ENCODE measurements around the gene GTF3C2. TPM values are rescaled to one million over a fixed set of nuclear protein-coding genes. Genes with fewer than 3 reads are reported as not detected.

Gene GTF3C2, protein sequence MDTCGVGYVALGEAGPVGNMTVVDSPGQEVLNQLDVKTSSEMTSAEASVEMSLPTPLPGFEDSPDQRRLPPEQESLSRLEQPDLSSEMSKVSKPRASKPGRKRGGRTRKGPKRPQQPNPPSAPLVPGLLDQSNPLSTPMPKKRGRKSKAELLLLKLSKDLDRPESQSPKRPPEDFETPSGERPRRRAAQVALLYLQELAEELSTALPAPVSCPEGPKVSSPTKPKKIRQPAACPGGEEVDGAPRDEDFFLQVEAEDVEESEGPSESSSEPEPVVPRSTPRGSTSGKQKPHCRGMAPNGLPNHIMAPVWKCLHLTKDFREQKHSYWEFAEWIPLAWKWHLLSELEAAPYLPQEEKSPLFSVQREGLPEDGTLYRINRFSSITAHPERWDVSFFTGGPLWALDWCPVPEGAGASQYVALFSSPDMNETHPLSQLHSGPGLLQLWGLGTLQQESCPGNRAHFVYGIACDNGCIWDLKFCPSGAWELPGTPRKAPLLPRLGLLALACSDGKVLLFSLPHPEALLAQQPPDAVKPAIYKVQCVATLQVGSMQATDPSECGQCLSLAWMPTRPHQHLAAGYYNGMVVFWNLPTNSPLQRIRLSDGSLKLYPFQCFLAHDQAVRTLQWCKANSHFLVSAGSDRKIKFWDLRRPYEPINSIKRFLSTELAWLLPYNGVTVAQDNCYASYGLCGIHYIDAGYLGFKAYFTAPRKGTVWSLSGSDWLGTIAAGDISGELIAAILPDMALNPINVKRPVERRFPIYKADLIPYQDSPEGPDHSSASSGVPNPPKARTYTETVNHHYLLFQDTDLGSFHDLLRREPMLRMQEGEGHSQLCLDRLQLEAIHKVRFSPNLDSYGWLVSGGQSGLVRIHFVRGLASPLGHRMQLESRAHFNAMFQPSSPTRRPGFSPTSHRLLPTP
- 13.7 and 23.5 TPM in 2 replicates for total RNA-seq

DNA sequence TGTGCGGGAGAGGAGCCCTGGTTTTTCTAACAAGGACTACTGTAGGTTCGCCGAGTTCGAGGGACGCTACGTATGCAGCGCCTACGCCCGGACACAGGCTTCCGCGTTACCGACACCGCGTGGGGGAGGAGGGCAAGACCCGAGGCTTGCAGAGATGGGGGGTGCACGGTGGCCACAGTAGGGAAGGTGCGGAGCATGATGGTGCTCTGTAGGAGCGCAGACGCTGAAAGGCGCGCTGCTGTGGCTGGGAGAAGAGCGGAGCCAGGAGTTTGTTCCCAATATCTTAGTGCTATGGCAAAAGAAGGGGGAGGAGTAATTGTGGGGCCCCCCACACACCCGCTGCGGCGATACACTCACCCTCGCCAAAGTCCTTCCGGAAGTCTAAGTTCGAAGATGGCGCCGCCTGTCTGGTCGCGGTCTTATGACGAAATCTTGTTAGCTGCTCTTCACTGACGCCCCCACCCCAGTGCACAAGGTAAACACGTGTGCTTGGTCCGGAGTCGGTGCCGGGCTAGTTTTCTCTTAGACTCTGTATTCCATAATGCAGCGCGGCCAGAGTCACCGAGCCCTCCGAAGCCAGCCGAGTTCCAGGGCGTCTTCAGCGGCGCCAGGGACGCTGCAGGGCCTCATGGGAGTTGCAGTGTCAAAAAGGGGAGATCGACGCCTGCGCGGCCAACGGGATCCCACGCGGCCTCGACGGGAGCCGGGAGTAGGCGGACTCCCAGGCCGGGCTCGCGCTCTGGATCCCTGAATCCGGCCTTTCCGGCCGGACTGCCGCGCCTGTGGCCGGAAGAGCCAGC, at the start of gene GTF3C2:
TSS of gene GTF3C2 (minus strand) at position 383 of the 800 bp plus-strand sequence. CDS start 13,210 bp downstream, outside the sequence.

DNA sequence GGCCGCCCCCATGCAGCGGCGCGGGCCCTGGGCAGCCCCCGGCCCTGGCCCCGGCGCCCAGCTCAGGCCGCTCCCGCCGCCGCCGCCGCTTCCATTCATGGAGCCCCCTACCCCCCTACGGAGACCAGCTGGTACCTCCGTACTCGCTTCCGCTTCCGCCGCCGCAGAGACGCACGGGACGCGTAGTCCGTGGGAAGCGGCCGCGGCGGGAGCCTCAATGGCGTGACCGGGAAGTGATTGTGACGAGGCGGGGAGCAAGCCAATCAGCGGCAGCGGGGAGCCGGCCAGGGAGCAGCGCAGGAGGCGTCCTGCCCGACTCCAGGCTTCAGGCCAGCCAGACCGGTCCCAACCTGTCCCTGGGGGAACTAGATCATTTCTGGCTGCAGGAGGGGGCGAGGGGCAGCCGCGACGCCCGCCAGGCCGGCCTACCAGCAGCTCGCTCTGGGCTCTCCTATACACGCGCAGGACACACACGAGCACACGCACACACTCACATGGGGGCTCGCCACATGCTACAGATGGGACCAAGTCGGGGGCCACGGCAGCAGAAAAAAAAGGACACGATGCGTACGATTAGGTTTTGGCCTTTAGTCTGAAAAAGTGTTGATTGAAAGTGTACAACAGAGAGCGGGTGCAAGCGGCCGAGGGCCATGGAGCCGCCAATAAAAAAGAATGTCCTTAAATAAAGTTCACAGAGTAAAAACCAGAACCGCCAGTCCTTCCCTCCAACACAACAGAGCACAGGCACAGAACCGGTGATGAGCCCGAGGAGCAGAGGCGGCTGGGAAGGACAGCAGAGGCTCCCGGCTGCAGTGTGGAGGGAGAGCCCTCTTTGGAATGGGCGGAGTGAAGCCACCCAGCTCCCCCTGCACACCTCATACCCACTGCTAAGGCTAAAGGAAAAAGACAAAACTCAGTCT, 24.3 kb upstream of the GTF3C2 start, which contains the start of gene ZNF513:
TSS of gene ZNF513 (minus strand) at position 109 of the 920 bp plus-strand sequence. CDS start 208 bp downstream, outside the sequence.

DNA sequence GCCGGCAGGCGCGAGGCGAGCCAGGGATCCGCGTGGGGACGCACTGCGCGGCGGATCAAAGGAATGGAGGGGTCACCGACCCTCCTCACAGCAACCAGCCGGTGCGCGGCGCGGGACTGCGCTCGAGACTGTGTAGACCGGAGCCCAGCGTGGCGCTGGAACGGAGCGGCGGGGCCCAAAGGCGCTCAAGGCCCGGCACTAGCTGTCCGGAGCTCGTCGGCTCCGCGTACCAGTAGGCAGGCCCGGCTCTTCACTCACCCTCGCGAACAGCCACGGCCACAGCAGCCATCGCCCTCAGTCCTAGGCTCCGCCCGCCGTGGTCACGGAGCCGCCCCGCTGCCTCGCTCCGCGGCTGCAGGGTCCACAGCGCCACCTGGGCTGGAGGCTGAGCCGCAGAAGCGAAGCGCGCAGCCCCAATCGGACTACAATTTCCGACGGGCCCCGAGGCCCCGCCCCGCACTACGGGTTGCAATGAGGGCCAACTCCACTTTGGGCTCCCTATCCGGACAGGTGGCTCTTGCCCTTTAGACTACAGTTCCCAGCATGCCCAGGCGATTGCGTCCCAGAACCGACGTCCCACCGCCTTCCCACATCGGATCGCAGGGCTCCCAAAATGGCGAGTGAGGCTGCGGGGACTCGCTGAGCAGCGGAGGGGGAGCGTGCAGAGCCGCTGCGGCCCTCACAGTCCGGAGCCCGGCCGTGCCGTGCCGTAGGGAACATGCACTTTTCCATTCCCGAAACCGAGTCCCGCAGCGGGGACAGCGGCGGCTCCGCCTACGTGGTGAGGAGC, 13.7 kb upstream of the GTF3C2 start, which contains the start of the genes EIF2B4 and SNX17:
TSS of gene EIF2B4 (minus strand) at position 313 of the 790 bp plus-strand sequence. CDS start at position 289, 24 bp downstream.
TSS of gene SNX17 (plus strand) at position 591 of the 790 bp plus-strand sequence. CDS start at position 719, 128 bp downstream.

DNA sequence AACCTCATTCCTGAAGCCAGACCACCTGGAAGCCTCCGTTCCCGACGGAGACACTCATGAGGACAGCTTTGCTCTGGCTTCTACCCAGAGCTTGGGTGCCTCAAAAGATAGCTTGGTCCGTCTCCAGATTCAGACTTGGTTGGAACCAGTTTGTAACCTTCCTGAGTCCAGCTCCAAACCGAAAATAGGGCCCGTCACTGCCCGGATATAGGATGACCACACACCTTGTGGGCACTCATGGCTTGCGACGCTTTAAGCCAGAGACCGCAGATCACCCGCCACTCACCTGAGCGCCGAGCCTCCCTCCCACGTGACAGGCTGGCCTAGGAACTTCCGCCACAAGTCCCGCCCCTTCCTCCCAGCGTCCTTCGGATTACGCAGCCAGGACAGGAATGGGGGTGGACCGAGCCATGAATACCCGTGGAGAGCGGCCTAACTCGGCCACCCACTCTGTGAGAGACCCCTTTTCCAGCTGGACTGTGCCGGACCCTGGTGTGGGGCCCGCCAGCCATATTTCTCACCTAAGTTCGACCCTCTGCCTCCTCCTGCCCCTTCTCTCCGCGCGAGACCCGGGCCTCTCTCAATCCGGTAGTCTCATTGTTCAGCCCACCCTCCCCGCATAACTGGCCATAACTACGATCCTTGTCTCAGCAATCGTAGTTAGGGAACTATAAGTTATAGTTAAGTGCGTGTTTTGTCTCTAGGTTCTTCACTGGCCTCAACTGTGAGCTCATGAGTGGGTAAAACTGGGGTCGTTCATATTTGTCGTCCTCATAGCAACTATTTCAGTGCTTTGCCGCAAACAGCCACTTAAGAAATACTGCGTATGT, 33.6 kb downstream of the GTF3C2 start, which contains the start of gene MPV17:
TSS of gene MPV17 (minus strand) at position 332 of the 830 bp plus-strand sequence. CDS start 580 bp downstream, outside the sequence.

DNA sequence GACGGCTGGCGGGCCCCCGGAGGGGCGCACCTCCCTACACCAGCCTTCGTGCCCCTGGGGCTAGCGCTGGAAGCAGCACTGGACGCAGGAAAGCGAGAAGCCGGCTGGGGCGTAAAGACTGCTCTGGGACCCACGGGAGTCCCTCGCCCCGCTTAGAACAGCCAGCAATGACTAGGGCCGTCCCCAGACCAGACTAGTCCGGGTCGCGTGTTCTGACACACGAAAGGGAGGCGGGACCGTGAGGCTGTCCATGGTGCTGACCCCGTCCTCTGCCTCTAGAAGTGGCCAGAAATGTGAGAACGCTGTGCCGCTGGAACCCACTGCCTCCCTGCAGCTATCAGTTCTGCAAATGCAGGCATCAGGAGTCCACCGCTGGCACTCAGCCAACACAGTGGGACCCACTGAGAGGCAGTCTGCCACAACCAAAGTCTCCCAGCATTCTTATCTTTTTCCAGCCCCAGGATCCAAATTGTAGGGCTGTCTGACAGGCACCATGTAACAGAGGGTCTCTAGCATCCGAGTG, 48.1 kb downstream of the GTF3C2 start, which contains the start of gene UCN:
TSS of gene UCN (minus strand) at position 87 of the 523 bp plus-strand sequence. CDS start 550 bp downstream, outside the sequence.

DNA sequence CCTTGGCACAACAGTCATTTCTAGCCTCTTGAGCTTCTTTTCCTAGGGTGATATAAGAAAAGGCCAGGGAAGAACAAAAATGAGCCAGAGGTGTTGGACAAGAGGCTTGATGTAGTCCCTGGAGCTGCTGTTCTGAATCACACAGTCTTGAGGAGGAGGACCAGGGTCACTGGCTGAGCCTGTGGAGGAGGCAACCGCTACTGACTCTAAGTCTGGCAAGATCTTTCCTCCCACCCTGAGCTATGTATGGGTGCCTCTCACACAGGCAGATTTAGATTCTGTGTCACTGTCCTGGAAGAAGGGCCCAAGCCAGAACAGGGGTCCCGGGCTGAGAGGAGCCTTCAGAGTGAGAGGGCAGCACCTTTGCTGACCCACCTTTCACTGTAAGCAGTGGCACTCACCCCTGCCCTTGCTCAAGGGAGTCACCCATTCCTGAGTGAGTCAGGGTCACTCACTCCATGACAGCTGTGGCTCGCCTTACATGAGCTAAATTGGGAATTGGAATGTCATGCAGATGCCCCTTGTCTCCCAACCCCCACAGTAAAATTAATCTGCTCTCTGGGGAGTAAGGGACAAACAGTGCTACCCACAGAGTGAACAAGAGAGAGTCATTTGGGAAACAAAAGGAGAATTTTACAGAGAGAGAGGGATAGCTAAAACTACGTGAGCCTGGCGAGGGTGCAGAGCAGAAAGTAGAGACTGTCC, 74.6 kb downstream of the GTF3C2 start, which contains the start of gene TRIM54:
TSS of gene TRIM54 (plus strand) at position 575 of the 705 bp plus-strand sequence. CDS start 303 bp downstream, outside the sequence.

Other genes with a start within 250 kb of the GTF3C2 start
- 0.69 and 0.79 TPM in 2 replicates for gene CGREF1, start 237.6 kb downstream of the GTF3C2 start, total RNA-seq
- 0.16 TPM in 1 of 2 replicates, not detected in the other for gene ABHD1, start 232.9 kb downstream of the GTF3C2 start, total RNA-seq
- gene PREB, start 222.1 kb downstream of the GTF3C2 start, total RNA-seq = 40.7 TPM in 2 replicates
- gene PRR30, start 217.4 kb downstream of the GTF3C2 start, total RNA-seq = not detected in 2 replicates
- not detected in 2 replicates for gene TCF23, start 207.8 kb downstream of the GTF3C2 start, total RNA-seq
- gene ATRAID, start 144.7 kb downstream of the GTF3C2 start, total RNA-seq = 241 and 261 TPM in 2 replicates
- gene SLC5A6, start 144.5 kb downstream of the GTF3C2 start, total RNA-seq = 6.6 and 9.1 TPM in 2 replicates
- 21.9 and 22.9 TPM in 2 replicates for gene CAD, start 139.4 kb downstream of the GTF3C2 start, total RNA-seq
- gene SLC30A3, start 93.7 kb downstream of the GTF3C2 start, total RNA-seq = not detected in 2 replicates
- not detected in 2 replicates for gene DNAJC5G, start 81.3 kb downstream of the GTF3C2 start, total RNA-seq
- 0.09 TPM in 1 of 2 replicates, not detected in the other for gene TRIM54, start 74.3 kb downstream of the GTF3C2 start, total RNA-seq
- 0.16 and 0.26 TPM in 2 replicates for gene UCN, start 48.3 kb downstream of the GTF3C2 start, total RNA-seq
- 73.6 and 79.1 TPM in 2 replicates for gene MPV17, start 33.7 kb downstream of the GTF3C2 start, total RNA-seq
- gene EIF2B4, start 13.6 kb upstream of the GTF3C2 start, total RNA-seq = 29.3 and 31.5 TPM in 2 replicates
- 121 and 127 TPM in 2 replicates for gene SNX17, start 13.9 kb upstream of the GTF3C2 start, total RNA-seq
- gene ZNF513, start 24.0 kb upstream of the GTF3C2 start, total RNA-seq = 5.3 and 6.6 TPM in 2 replicates
- 80.7 and 83.5 TPM in 2 replicates for gene PPM1G, start 52.8 kb upstream of the GTF3C2 start, total RNA-seq
- gene NRBP1, start 71.9 kb upstream of the GTF3C2 start, total RNA-seq = 90.0 and 94.5 TPM in 2 replicates
- gene KRTCAP3, start 85.6 kb upstream of the GTF3C2 start, total RNA-seq = 0.26 and 0.47 TPM in 2 replicates
- gene IFT172, start 133.0 kb upstream of the GTF3C2 start, total RNA-seq = 32.3 and 51.1 TPM in 2 replicates
- 15.2 and 19.4 TPM in 2 replicates for gene FNDC4, start 138.4 kb upstream of the GTF3C2 start, total RNA-seq
- 0.16 TPM in 1 of 2 replicates, not detected in the other for gene GCKR, start 140.1 kb upstream of the GTF3C2 start, total RNA-seq
- gene ZNF512, start 226.3 kb upstream of the GTF3C2 start, total RNA-seq = 16.1 and 16.8 TPM in 2 replicates

Data from bronchial smooth muscle cell (primary cell).